HepG2 (cell line): Measurements from ENCODE around the gene PSPH. TPM values are rescaled to one million over a fixed set of nuclear protein-coding genes. Genes with fewer than 3 reads are reported as not detected.

ENCODE experiments used
- ARID2 ChIP-seq: sonication (generic); formaldehyde crosslinking; IDR thresholded peaks from 2 replicates; pipeline ENCODE4 v1.8.1; 2022; ENCODE audit warnings: mild to moderate bottlenecking, missing genetic modification reagents, borderline replicate concordance
- FOXA3 ChIP-seq: IDR thresholded peaks from 2 replicates; pipeline ENCODE4 v1.6.1; 2016; ENCODE audit warnings: missing genetic modification reagents, missing compliant biosample characterization
- HNRNPL ChIP-seq: fragments of 200-400 bp; formaldehyde crosslinking; IDR thresholded peaks from 2 replicates; pipeline ENCODE4 v1.6.1; 2017; ENCODE audit warnings: mild to moderate bottlenecking, low read depth, low read length
- IKZF4 ChIP-seq: sonication (generic); formaldehyde crosslinking; IDR thresholded peaks from 2 replicates; pipeline ENCODE4 v1.5.1; 2020; ENCODE audit warnings: borderline replicate concordance, mild to moderate bottlenecking, low read depth, missing genetic modification reagents; ENCODE audit errors: not compliant biosample characterization
- MAF1 ChIP-seq: sonication (generic); formaldehyde crosslinking; IDR thresholded peaks from 2 replicates; pipeline ENCODE4 v1.5.0; 2020; ENCODE audit warnings: missing genetic modification reagents, borderline replicate concordance
- SP1 ChIP-seq, 2 experiments: fragments of 450-650 bp in 1 of 2; sonication (generic) in 1 of 2; formaldehyde crosslinking in 1 of 2; IDR thresholded peaks; 2 replicates each; pipeline versions ENCODE4 v1.4.0 to v1.6.1; 2016 to 2020; ENCODE audit warnings: missing genetic modification reagents in 1 of 2
- XBP1 ChIP-seq: sonication (generic); formaldehyde crosslinking; IDR thresholded peaks from 2 replicates; pipeline ENCODE4 v1.5.0; 2020; ENCODE audit warnings: missing genetic modification reagents
- ZC3H4 ChIP-seq: sonication (generic); formaldehyde crosslinking; IDR thresholded peaks from 2 replicates; pipeline ENCODE4 v1.4.0; 2020; ENCODE audit warnings: missing genetic modification reagents, borderline replicate concordance
- ZNF232 ChIP-seq: sonication (generic); formaldehyde crosslinking; IDR thresholded peaks from 2 replicates; pipeline ENCODE4 v1.4.0; 2020; ENCODE audit warnings: missing genetic modification reagents, borderline replicate concordance
- ZNF558 ChIP-seq: sonication (generic); formaldehyde crosslinking; IDR thresholded peaks from 2 replicates; pipeline ENCODE4 v1.9.0; 2022; ENCODE audit warnings: mild to moderate bottlenecking, missing genetic modification reagents, borderline replicate concordance
- ZNF615 ChIP-seq: sonication (generic); formaldehyde crosslinking; IDR thresholded peaks from 2 replicates; pipeline ENCODE4 v1.5.0; 2020; ENCODE audit warnings: mild to moderate bottlenecking, missing genetic modification reagents, borderline replicate concordance
- ZNF749 ChIP-seq: sonication (generic); formaldehyde crosslinking; IDR thresholded peaks from 2 replicates; pipeline ENCODE4 v1.8.0; 2022; ENCODE audit warnings: mild to moderate bottlenecking, missing genetic modification reagents, moderate library complexity, borderline replicate concordance
- ZNF839 ChIP-seq: sonication (generic); formaldehyde crosslinking; IDR thresholded peaks from 2 replicates; pipeline ENCODE4 v1.4.0; 2020; ENCODE audit warnings: missing genetic modification reagents, mild to moderate bottlenecking, borderline replicate concordance
- polyA plus RNA-seq, 8 experiments: library from polyadenylated mRNA; depleted of rRNA in 3 of 8; stranded (reverse) in 7 of 8; unstranded in 1 of 8; fragments of >200 nt; fragmentation: Illumina TruSeq in 4 of 8; extraction: Trizol in 4 of 8; gene quantifications; 2 replicates each; pipeline versions ENCODE4 v1.2.1 to v1.2.3, GENCODE V29; 2011 to 2016; ENCODE audit warnings: low read depth in 4 of 8, missing spikeins in 1 of 8, mixed read lengths in 1 of 8; ENCODE audit not compliant: insufficient read depth in 1 of 8
- total RNA-seq, 5 experiments: library from RNA; depleted of rRNA; stranded (reverse); fragments of >200 nt; fragmentation: Illumina TruSeq; extraction: Trizol; gene quantifications; 2 replicates each; pipeline ENCODE4 v1.2.3, GENCODE V29; 2016; ENCODE audit warnings: low read depth in 1 of 5
- TF ChIP-seq, protein P1 (sequence below): sonication (generic); formaldehyde crosslinking; IDR thresholded peaks from 2 replicates; pipeline ENCODE4 v1.4.0; 2020; ENCODE audit warnings: mild to moderate bottlenecking, missing genetic modification reagents, borderline replicate concordance
- TF ChIP-seq, protein P2 (sequence below): sonication (generic); formaldehyde crosslinking; IDR thresholded peaks from 2 replicates; pipeline ENCODE4 v1.4.0; 2020; ENCODE audit warnings: missing genetic modification reagents, borderline replicate concordance
- TF ChIP-seq, protein P3 (sequence below): sonication (generic); formaldehyde crosslinking; IDR thresholded peaks from 2 replicates; pipeline ENCODE4 v1.8.1; 2022; ENCODE audit warnings: low read depth, mild to moderate bottlenecking, missing genetic modification reagents

Gene PSPH
- total and polyA plus RNA-seq, 2 of the 13 experiments (the other 11 are each of a cell fraction or from before 2014, with no cell fraction given): 85.5 to 124 TPM

DNA sequence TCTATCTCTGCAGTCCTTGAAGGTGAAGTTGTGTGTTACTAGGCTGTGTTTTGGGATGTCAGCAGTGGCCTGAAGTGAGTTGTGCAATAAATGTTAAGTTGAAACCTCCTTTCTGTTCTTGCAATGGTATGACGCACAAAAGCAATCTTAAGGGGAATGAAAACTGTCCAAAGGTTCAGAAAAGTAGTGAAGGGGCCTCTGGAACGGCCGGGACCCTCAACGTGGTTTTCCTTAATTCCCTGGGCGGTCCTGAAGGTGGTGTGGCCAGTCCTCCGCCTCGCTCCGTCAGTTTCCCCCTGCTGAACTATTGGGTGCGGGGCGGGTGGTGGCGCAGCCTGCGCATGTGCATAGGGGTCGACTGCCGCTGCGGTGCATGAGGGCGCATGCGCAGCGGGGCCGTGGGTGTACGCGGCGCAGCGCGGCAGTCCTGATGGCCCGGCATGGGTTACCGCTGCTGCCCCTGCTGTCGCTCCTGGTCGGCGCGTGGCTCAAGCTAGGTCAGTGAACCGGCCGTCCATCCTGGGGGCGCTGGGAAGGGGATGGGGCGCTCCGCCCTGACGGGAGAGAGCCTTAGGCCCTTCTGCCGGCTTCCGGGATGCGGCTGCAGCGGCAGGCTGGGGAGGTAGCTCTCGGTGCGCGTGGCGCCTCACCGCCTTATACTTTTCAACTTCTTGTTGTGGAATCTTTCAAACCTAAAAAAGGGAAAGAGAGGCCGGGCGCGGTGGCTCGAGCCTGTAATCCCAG is 12.8 kb upstream of the PSPH start, which contains the start of gene SUMF2 (continued):
- no peak for TF ChIP-seq SP1 (IDR thresholded peaks at IDR 0.05)
- no peak for TF ChIP-seq SP1 (CRISPR knock-in tag; IDR thresholded peaks at IDR 0.05)
- TF ChIP-seq, protein P1, sequence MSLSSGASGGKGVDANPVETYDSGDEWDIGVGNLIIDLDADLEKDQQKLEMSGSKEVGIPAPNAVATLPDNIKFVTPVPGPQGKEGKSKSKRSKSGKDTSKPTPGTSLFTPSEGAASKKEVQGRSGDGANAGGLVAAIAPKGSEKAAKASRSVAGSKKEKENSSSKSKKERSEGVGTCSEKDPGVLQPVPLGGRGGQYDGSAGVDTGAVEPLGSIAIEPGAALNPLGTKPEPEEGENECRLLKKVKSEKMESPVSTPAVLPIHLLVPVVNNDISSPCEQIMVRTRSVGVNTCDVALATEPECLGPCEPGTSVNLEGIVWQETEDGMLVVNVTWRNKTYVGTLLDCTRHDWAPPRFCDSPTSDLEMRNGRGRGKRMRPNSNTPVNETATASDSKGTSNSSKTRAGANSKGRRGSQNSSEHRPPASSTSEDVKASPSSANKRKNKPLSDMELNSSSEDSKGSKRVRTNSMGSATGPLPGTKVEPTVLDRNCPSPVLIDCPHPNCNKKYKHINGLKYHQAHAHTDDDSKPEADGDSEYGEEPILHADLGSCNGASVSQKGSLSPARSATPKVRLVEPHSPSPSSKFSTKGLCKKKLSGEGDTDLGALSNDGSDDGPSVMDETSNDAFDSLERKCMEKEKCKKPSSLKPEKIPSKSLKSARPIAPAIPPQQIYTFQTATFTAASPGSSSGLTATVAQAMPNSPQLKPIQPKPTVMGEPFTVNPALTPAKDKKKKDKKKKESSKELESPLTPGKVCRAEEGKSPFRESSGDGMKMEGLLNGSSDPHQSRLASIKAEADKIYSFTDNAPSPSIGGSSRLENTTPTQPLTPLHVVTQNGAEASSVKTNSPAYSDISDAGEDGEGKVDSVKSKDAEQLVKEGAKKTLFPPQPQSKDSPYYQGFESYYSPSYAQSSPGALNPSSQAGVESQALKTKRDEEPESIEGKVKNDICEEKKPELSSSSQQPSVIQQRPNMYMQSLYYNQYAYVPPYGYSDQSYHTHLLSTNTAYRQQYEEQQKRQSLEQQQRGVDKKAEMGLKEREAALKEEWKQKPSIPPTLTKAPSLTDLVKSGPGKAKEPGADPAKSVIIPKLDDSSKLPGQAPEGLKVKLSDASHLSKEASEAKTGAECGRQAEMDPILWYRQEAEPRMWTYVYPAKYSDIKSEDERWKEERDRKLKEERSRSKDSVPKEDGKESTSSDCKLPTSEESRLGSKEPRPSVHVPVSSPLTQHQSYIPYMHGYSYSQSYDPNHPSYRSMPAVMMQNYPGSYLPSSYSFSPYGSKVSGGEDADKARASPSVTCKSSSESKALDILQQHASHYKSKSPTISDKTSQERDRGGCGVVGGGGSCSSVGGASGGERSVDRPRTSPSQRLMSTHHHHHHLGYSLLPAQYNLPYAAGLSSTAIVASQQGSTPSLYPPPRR (CRISPR knock-in tag): peak; percentile 14; the same call in 1 of the 2 replicates
- TF ChIP-seq, protein P2, sequence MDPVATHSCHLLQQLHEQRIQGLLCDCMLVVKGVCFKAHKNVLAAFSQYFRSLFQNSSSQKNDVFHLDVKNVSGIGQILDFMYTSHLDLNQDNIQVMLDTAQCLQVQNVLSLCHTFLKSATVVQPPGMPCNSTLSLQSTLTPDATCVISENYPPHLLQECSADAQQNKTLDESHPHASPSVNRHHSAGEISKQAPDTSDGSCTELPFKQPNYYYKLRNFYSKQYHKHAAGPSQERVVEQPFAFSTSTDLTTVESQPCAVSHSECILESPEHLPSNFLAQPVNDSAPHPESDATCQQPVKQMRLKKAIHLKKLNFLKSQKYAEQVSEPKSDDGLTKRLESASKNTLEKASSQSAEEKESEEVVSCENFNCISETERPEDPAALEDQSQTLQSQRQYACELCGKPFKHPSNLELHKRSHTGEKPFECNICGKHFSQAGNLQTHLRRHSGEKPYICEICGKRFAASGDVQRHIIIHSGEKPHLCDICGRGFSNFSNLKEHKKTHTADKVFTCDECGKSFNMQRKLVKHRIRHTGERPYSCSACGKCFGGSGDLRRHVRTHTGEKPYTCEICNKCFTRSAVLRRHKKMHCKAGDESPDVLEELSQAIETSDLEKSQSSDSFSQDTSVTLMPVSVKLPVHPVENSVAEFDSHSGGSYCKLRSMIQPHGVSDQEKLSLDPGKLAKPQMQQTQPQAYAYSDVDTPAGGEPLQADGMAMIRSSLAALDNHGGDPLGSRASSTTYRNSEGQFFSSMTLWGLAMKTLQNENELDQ (CRISPR knock-in tag): no peak
- no peak for TF ChIP-seq FOXA3 (CRISPR knock-in tag)
- no peak for TF ChIP-seq HNRNPL
- TF ChIP-seq ZC3H4: 0 out of 2 replicates have a peak, but pooled peaks have one; percentile 64
- no peak for TF ChIP-seq XBP1 (CRISPR knock-in tag)
- TF ChIP-seq ZNF839 (CRISPR knock-in tag): peak; percentile 80; the same call in 1 of the 2 replicates
- TF ChIP-seq ZNF558 (CRISPR knock-in tag): peak; percentile 77; the same call in 1 of the 2 replicates
- TF ChIP-seq ZNF749 (CRISPR knock-in tag): 0 out of 2 replicates have a peak, but pooled peaks have one; percentile 29
- no peak for TF ChIP-seq ARID2 (CRISPR knock-in tag)
- TF ChIP-seq, protein P3, sequence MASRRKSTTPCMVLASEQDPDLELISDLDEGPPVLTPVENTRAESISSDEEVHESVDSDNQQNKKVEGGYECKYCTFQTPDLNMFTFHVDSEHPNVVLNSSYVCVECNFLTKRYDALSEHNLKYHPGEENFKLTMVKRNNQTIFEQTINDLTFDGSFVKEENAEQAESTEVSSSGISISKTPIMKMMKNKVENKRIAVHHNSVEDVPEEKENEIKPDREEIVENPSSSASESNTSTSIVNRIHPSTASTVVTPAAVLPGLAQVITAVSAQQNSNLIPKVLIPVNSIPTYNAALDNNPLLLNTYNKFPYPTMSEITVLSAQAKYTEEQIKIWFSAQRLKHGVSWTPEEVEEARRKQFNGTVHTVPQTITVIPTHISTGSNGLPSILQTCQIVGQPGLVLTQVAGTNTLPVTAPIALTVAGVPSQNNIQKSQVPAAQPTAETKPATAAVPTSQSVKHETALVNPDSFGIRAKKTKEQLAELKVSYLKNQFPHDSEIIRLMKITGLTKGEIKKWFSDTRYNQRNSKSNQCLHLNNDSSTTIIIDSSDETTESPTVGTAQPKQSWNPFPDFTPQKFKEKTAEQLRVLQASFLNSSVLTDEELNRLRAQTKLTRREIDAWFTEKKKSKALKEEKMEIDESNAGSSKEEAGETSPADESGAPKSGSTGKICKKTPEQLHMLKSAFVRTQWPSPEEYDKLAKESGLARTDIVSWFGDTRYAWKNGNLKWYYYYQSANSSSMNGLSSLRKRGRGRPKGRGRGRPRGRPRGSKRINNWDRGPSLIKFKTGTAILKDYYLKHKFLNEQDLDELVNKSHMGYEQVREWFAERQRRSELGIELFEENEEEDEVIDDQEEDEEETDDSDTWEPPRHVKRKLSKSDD (CRISPR knock-in tag): peak; percentile 64; the same call in 1 of the 2 replicates
- peak; percentile 69; the same call in 1 of the 2 replicates for TF ChIP-seq ZNF232
- TF ChIP-seq IKZF4: peak; percentile 81
- 0 out of 2 replicates have a peak, but pooled peaks have one; percentile 36 for TF ChIP-seq MAF1 (CRISPR knock-in tag)
- no peak for TF ChIP-seq ZNF615 (CRISPR knock-in tag)
